HCT116 (cell line): ENCODE data around the gene PHPT1. TPM values are rescaled to one million over a fixed set of nuclear protein-coding genes. Genes with fewer than 3 reads are reported as not detected.

Source experiments
- ATAC-seq: fragments of 200-7000 bp; cut with Tn5 transposase; 2 replicates; pipeline ENCODE4 v1.9.1; 2020; ENCODE audit warnings: mild to moderate bottlenecking, moderate library complexity
- BruUV-seq: library from RNA; stranded (reverse); fragments of 400-500 nt; replicated peaks from 2 replicates; lab custom pipeline; 2021; lab: Mats Ljungman, UMichigan
- CTCF ChIA-PET: fragments of 300-600 bp; sonication (Branson Sonifier 250); formaldehyde crosslinking; loops from one replicate; lab custom pipeline; 2021; ENCODE audit warnings: antibody characterized with exemption; lab: Charles Lee
- POLR2A ChIA-PET: fragments of 300-600, 350-600 bp; sonication (Branson Sonifier 250); formaldehyde crosslinking; loops from one replicate; lab custom pipeline; 2021; ENCODE audit warnings: antibody characterized with exemption; lab: Charles Lee
- RAD21 ChIA-PET, 2 experiments: fragments of 300-600 bp; sonication (Branson Sonifier 250); formaldehyde crosslinking; loops; one replicate each; lab custom pipeline; 2023; ENCODE audit warnings: low total read pairs in 2 of 2; ENCODE audit not compliant: uncharacterized antibody in 2 of 2, unreplicated experiment in 2 of 2, low non-redundant PET in 1 of 2; lab: Charles Lee
- DNase-seq: peaks from one replicate; pipeline ENCODE4 v3.0.0-alpha.2; 2010; ENCODE audit warnings: low read depth, low spot score
- H2AFZ ChIP-seq: fragments of 200-600 bp; shearing (Covaris generic), sonication (generic); 2 replicates; pipeline ENCODE4 v1.6.1; 2017; ENCODE audit warnings: low read depth, mixed run types, mixed read lengths, antibody characterized with exemption, low read length; ENCODE audit not compliant: poor library complexity, severe bottlenecking
- H3K27ac ChIP-seq: 2 replicates; pipeline ENCODE4 v1.5.1; 2012; ENCODE audit warnings: low read depth, low read length
- H3K27me3 ChIP-seq: fragments of 200-600 bp; sonication (generic); 2 replicates; pipeline ENCODE4 v1.6.1; 2016; ENCODE audit warnings: mixed run types, low read length, mixed read lengths; ENCODE audit not compliant: insufficient read depth
- H3K36me3 ChIP-seq, 2 experiments: fragments of 200-500 bp in 1 of 2; fragments of 200-600 bp in 1 of 2; sonication (Bioruptor generic) in 1 of 2; sonication (generic) in 1 of 2; 2 replicates each; pipeline versions ENCODE4 v1.5.1 to v1.6.1; 2014 to 2016; ENCODE audit warnings: low read length in 2 of 2, inconsistent platforms in 1 of 2, mixed read lengths in 1 of 2, mixed run types in 1 of 2; ENCODE audit not compliant: insufficient read depth in 2 of 2, control insufficient read depth in 1 of 2
- H3K4me1 ChIP-seq, 2 experiments: fragments of 200-600 bp in 1 of 2; sonication (generic) in 1 of 2; 2 replicates each; pipeline versions ENCODE4 v1.5.1 to v1.6.1; 2012 to 2017; ENCODE audit warnings: low read length in 2 of 2, inconsistent platforms in 1 of 2, mild to moderate bottlenecking in 1 of 2, mixed read lengths in 1 of 2, mixed run types in 1 of 2, moderate library complexity in 1 of 2; ENCODE audit not compliant: insufficient read depth in 2 of 2, control insufficient read depth in 1 of 2
- H3K4me2 ChIP-seq: fragments of 200-600 bp; sonication (generic); 2 replicates; pipeline ENCODE4 v1.6.1; 2017; ENCODE audit warnings: mixed run types, low read length, mixed read lengths
- H3K4me3 ChIP-seq, 2 experiments: fragments of 200-600 bp in 1 of 2; sonication (generic) in 1 of 2; replicated peaks in 1 of 2; 2 replicates each; pipeline ENCODE4 v1.5.1; 2011 to 2016; ENCODE audit warnings: low read length in 2 of 2, control low read depth in 1 of 2, low read depth in 1 of 2, mild to moderate bottlenecking in 1 of 2, mixed read lengths in 1 of 2, mixed run types in 1 of 2
- H3K79me2 ChIP-seq: fragments of 200-600 bp; sonication (generic); 2 replicates; pipeline ENCODE4 v1.6.1; 2017; ENCODE audit warnings: mild to moderate bottlenecking, mixed run types, low read length, moderate library complexity, mixed read lengths; ENCODE audit not compliant: insufficient read depth
- H3K9ac ChIP-seq: fragments of 200-600 bp; sonication (generic); 2 replicates; pipeline ENCODE4 v1.6.1; 2016; ENCODE audit warnings: low read length, mixed read lengths
- H3K9me2 ChIP-seq: fragments of 200-600 bp; sonication (generic), shearing (Covaris generic); 2 replicates; pipeline ENCODE4 v1.6.1; 2017; ENCODE audit warnings: mixed run types, mild to moderate bottlenecking, moderate library complexity; ENCODE audit not compliant: insufficient read depth
- H3K9me3 ChIP-seq, 2 experiments: fragments of 200-500 bp in 1 of 2; fragments of 200-600 bp in 1 of 2; sonication (Bioruptor generic) in 1 of 2; sonication (generic) in 1 of 2; 2 replicates each; pipeline ENCODE4 v1.6.1; 2014 to 2017; ENCODE audit warnings: low read length in 2 of 2, mixed read lengths in 2 of 2, inconsistent platforms in 1 of 2, low read depth in 1 of 2, mild to moderate bottlenecking in 1 of 2, mixed run types in 1 of 2, moderate library complexity in 1 of 2; ENCODE audit not compliant: control insufficient read depth in 1 of 2, insufficient read depth in 1 of 2
- H4K20me1 ChIP-seq: fragments of 200-600 bp; sonication (generic), shearing (Covaris generic); 2 replicates; pipeline ENCODE4 v1.6.1; 2017; ENCODE audit warnings: mixed run types, mild to moderate bottlenecking, moderate library complexity; ENCODE audit not compliant: insufficient read depth
- EZH2 ChIP-seq: fragments of 200-600 bp; sonication (generic); IDR thresholded peaks from 2 replicates; pipeline ENCODE4 v1.6.1; 2017; ENCODE audit warnings: antibody characterized with exemption, mixed run types
- JUND ChIP-seq: IDR thresholded peaks from 2 replicates; pipeline ENCODE4 v1.6.1; 2012
- POLR2AphosphoS5 ChIP-seq: IDR thresholded peaks from 2 replicates; pipeline ENCODE4 v1.6.1; 2011; ENCODE audit warnings: mild to moderate bottlenecking, low read depth, low read length, moderate library complexity
- RAD21 ChIP-seq: IDR thresholded peaks from 2 replicates; pipeline ENCODE4 v1.6.1; 2012; ENCODE audit warnings: low read depth, mild to moderate bottlenecking
- YY1 ChIP-seq: IDR thresholded peaks from 2 replicates; pipeline ENCODE4 v1.6.1; 2011; ENCODE audit warnings: low read length, low read depth, moderate library complexity, mild to moderate bottlenecking; ENCODE audit not compliant: insufficient replicate concordance; ENCODE audit errors: extremely low read depth
- ZFX ChIP-seq: fragments of 450-650 bp; IDR thresholded peaks from 2 replicates; pipeline ENCODE4 v1.6.1; 2017
- intact Hi-C: fragments of 100-400 bp; cut with micrococcal nuclease; formaldehyde crosslinking; loops from 2 replicates; pipeline ENCODE4 v1.10.0; 2022
- total RNA-seq: library from RNA; stranded (reverse); gene quantifications from one replicate; pipeline ENCODE4 v1.2.1, GENCODE V29; 2021; ENCODE audit not compliant: unreplicated experiment
- TF ChIP-seq, protein P1 (sequence below): IDR thresholded peaks from 2 replicates; pipeline ENCODE4 v1.6.1; 2012; ENCODE audit warnings: low read depth

The PHPT1 gene
- total RNA-seq, 1 experiment from 2014 or later = 148 TPM

- ATAC-seq (peak; percentile 47), DNase-seq (no peak)
- Histone ChIP-seq H3K9ac (peak overlapping the region; percentile 96), H2AFZ (no peak overlapping the region), H3K27me3 (no peaks in the 10 kb centered on the region), H3K4me2 (peak overlapping the region; percentile 74), H3K27ac (peak overlapping the region; percentile 97), H3K9me2 (no peaks in the 10 kb centered on the region), H3K4me3 (peak overlapping the region; percentile 79 to 93), H3K9me3 (no peaks in the 10 kb centered on the region), H3K79me2 (peaks cover 59% of the 10 kb centered on the region), H3K36me3 (peaks cover 8 to 14% of the 10 kb centered on the region in 2 experiments; a peak in 3 of 4 replicates), H4K20me1 (no peaks in the 10 kb centered on the region), H3K4me1 (peaks cover 14 to 19% of the 10 kb centered on the region in 2 experiments)
- BruUV-seq = no TSS peak
- TF ChIP-seq, protein P1, sequence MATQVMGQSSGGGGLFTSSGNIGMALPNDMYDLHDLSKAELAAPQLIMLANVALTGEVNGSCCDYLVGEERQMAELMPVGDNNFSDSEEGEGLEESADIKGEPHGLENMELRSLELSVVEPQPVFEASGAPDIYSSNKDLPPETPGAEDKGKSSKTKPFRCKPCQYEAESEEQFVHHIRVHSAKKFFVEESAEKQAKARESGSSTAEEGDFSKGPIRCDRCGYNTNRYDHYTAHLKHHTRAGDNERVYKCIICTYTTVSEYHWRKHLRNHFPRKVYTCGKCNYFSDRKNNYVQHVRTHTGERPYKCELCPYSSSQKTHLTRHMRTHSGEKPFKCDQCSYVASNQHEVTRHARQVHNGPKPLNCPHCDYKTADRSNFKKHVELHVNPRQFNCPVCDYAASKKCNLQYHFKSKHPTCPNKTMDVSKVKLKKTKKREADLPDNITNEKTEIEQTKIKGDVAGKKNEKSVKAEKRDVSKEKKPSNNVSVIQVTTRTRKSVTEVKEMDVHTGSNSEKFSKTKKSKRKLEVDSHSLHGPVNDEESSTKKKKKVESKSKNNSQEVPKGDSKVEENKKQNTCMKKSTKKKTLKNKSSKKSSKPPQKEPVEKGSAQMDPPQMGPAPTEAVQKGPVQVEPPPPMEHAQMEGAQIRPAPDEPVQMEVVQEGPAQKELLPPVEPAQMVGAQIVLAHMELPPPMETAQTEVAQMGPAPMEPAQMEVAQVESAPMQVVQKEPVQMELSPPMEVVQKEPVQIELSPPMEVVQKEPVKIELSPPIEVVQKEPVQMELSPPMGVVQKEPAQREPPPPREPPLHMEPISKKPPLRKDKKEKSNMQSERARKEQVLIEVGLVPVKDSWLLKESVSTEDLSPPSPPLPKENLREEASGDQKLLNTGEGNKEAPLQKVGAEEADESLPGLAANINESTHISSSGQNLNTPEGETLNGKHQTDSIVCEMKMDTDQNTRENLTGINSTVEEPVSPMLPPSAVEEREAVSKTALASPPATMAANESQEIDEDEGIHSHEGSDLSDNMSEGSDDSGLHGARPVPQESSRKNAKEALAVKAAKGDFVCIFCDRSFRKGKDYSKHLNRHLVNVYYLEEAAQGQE = no peak
- no peak for TF ChIP-seq JUND
- no peak for TF ChIP-seq RAD21
- TF ChIP-seq EZH2 = no peak
- TF ChIP-seq ZFX = peak; percentile 88; the same call in 1 of the 2 replicates
- TF ChIP-seq POLR2AphosphoS5 = no peak
- no peak for TF ChIP-seq YY1
- intact Hi-C loops = no loop called here
- ChIA-PET POLR2A (interaction anchor here (1.9 kb wide), 1 partner anchor 8 kb away, joined by 4 read pairs; no protein-coding TSS in a partner anchor), RAD21 (no interaction called here), CTCF (no interaction called here)
Observed at GRCh38 chr9:136808075-136808805, 41.0 kb upstream of the PHPT1 start.
